Mesothelial cell of epicardium (in vitro differentiated cells): ENCODE results near the gene CYP3A4. TPM values are rescaled to one million over a fixed set of nuclear protein-coding genes. Genes with fewer than 3 reads are reported as not detected.
"Not testable (repeated sequence)": the region's sequence is repeated elsewhere in the genome, so short reads cannot be mapped to it uniquely, and the experiment has no call there.

Experiments used
- DNase-seq, 2 experiments: peaks; one replicate each; pipeline ENCODE4 v3.0.0; 2021; ENCODE audit warnings: low spot score in 2 of 2; ENCODE audit not compliant: unreplicated experiment in 2 of 2
- H3K27ac Mint-ChIP-seq: 2 replicates; pipeline ENCODE4 v1.8.0; 2021; ENCODE audit warnings: mixed read lengths
- H3K27me3 Mint-ChIP-seq: 2 replicates; pipeline ENCODE4 v1.8.0; 2021; ENCODE audit warnings: low read depth, mixed read lengths
- H3K36me3 Mint-ChIP-seq: 2 replicates; pipeline ENCODE4 v1.8.0; 2021; ENCODE audit warnings: mixed read lengths
- H3K4me1 Mint-ChIP-seq: 2 replicates; pipeline ENCODE4 v1.8.0; 2021; ENCODE audit warnings: mixed read lengths
- H3K4me3 Mint-ChIP-seq: 2 replicates; pipeline ENCODE4 v1.8.0; 2021; ENCODE audit warnings: mild to moderate bottlenecking, moderate library complexity, mixed read lengths
- H3K9me3 Mint-ChIP-seq: 2 replicates; pipeline ENCODE4 v1.8.0; 2021; ENCODE audit warnings: mixed read lengths
- total RNA-seq: library from RNA; stranded (reverse); gene quantifications from 3 replicates; pipeline ENCODE4 v1.2.1, GENCODE V29; 2021
- TF ChIP-seq, protein P1 (sequence below): fragments of 200-600 bp; sonication (generic); IDR thresholded peaks from one replicate; pipeline ENCODE4 v1.5.0; 2021; ENCODE audit warnings: antibody characterized with exemption; ENCODE audit not compliant: unreplicated experiment

Gene CYP3A4
- total RNA-seq, 1 donor from 2014 or later, result not detected

DNA sequence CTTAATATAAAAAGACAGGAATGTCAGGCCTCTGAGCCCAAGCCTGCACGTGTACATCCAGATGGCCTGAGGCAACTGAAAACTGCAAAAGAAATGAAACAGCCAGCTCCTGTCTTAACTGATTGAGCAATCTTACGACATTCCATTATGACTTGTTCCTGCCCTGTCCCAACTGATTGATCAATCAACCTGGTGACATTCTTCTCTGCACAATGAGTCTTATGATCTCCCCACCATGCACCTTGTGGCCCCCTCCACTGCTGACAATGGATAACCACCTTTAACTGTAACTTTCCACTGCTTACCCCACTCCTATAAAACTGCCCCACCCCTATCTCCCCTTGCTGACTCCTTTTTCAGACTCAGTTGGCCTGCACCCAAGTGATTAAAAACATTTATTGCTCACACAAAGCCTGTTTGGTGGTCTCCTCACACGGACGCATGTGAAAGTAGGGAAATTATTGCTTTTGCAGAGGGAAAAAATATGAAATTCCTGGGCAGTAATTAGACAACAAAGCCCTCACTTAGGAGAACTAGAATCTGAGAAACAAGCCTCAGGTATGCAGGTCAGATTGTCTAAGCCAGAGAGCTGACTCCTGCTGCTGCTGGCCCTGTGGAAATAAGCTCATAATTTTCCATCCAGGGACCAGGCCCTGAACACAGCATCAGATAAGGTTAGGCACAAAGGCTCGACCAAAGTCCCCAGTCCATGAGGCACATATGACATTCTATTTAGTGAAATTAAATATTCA, 54.3 kb downstream of the CYP3A4 start:
- TF ChIP-seq, protein P1, sequence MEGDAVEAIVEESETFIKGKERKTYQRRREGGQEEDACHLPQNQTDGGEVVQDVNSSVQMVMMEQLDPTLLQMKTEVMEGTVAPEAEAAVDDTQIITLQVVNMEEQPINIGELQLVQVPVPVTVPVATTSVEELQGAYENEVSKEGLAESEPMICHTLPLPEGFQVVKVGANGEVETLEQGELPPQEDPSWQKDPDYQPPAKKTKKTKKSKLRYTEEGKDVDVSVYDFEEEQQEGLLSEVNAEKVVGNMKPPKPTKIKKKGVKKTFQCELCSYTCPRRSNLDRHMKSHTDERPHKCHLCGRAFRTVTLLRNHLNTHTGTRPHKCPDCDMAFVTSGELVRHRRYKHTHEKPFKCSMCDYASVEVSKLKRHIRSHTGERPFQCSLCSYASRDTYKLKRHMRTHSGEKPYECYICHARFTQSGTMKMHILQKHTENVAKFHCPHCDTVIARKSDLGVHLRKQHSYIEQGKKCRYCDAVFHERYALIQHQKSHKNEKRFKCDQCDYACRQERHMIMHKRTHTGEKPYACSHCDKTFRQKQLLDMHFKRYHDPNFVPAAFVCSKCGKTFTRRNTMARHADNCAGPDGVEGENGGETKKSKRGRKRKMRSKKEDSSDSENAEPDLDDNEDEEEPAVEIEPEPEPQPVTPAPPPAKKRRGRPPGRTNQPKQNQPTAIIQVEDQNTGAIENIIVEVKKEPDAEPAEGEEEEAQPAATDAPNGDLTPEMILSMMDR, result no peak
- Mint-ChIP-seq H3K4me3 (peak overlapping the region; percentile 37), H3K27me3 (no peaks in the 10 kb centered on the region), H3K9me3 (peaks cover 4% of the 10 kb centered on the region), H3K27ac (no peak overlapping the region), H3K36me3 (no peaks in the 10 kb centered on the region), H3K4me1 (peaks cover 3% of the 10 kb centered on the region)
- DNase-seq, result peak in 1 of 2 experiments; percentile 40

DNA sequence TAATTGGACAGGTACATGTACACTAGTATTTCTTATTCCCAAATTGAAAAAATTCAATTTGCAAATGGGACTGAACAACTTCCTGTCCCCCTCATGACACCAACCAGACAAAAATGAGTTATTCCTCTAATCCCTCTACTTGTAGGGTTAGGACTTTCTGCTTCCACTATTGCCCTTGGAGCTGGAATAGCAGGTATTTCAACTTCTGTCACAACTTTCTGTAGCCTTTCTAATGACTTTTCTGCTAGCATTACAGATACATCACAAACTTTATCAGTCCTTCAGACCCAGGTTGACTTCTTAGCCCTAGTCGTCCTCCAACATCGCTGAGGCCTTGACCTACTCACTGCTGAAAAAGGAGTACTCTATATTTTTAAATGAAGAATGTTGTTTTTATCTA, 55.4 kb downstream of the CYP3A4 start:
- H3K9me3 Mint-ChIP-seq, result peaks cover 4% of the 10 kb centered on the region
- TF ChIP-seq, protein P1, result no peak

DNA sequence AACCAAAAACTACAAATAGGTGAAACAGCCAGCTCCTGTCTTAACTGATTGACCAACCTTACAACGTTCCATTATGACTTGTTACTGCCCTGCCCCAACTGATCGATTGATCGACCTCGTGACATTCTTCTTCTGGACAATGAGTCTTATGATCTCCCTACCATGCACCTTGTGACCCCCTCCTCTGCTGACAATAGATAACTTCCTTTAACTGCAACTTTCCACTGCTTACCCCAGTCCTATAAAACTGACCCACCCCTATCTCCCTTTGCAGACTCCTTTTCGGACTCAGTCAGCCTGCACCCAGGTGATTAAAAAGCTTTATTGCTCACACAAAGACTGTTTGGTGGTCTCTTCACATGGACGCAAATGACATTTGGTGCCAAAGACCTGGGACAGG, 60.8 kb downstream of the CYP3A4 start:
- not testable (repeated sequence) for H3K4me3 Mint-ChIP-seq, H3K9me3 Mint-ChIP-seq, H3K27ac Mint-ChIP-seq, H3K36me3 Mint-ChIP-seq, H3K27me3 Mint-ChIP-seq, DNase-seq, H3K4me1 Mint-ChIP-seq

More for the DNA sequence above, 55.4 kb downstream of the CYP3A4 start:
- Mint-ChIP-seq H3K4me1 (peaks cover 3% of the 10 kb centered on the region), H3K27ac (no peak overlapping the region), H3K27me3 (peaks cover 5% of the 10 kb centered on the region), H3K36me3 (no peaks in the 10 kb centered on the region), H3K4me3 (no peak overlapping the region)
- DNase-seq, result no peak

DNA sequence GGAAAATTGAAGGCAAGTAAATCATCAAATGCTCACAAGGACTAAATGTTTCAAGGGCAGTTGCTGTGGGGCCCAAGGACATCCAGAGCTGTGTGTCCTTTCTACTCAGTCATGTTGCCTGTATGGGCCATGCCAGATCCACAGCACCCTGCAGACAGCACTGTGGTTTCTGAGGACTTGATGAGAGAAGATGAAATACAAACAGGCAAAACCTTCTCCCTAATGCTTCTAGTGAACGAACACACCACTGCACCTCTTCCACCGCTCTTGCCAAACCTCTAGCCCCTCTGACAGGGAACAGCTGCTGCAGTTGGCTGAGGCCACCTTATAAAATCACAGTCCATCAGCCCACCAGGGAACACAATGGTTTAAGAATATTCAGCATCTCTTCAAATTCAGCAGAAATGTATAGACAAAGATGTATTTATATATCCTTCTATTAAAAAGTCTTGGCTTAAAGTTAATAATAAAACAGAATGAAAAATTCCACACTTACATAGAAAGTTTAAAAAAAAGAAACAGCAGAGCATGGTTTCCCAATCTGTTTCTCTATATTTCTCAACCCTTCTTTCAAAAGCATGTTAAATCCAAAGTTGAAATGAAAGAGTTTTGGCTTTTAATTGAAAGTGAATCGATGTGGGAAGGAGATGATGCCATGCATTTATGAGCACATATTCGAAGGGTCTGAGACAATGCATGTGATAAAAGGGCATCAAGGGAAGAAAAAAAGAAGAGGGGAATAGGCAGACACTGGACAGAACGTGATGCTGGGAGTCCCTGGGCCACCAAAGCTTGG, 63.0 kb downstream of the CYP3A4 start:
- TF ChIP-seq, protein P1, result no peak
- Mint-ChIP-seq H3K27me3 (peaks cover 5% of the 10 kb centered on the region), H3K27ac (no peak overlapping the region), H3K9me3 (peaks cover 10% of the 10 kb centered on the region), H3K36me3 (no peaks in the 10 kb centered on the region), H3K4me1 (peaks cover 3% of the 10 kb centered on the region), H3K4me3 (no peak overlapping the region)
- no peak for DNase-seq

GRCh38 chr7:99719996-99720769, 63.8 kb downstream of the CYP3A4 start:
- no peaks in the 10 kb centered on the region for H3K36me3 Mint-ChIP-seq
- H3K27ac Mint-ChIP-seq, result no peak overlapping the region
- peaks cover 16% of the 10 kb centered on the region for H3K9me3 Mint-ChIP-seq
- TF ChIP-seq, protein P1, result no peak
- no peak for DNase-seq
- H3K27me3 Mint-ChIP-seq, result peaks cover 5% of the 10 kb centered on the region
- H3K4me3 Mint-ChIP-seq, result no peak overlapping the region
- peaks cover 3% of the 10 kb centered on the region for H3K4me1 Mint-ChIP-seq
